Mucosa of descending colon (tissue), 3 donors: ENCODE data around the gene CAMLG. TPM values are rescaled to one million over a fixed set of nuclear protein-coding genes. Genes with fewer than 3 reads are reported as not detected.

Experiments
- ATAC-seq: fragments of 200-7000 bp; cut with Tn5 transposase; one replicate; pipeline ENCODE4 v1.9.1; 2020; ENCODE audit warnings: mild to moderate bottlenecking, moderate library complexity
- DNase-seq, 3 donors: peaks; one replicate each; pipeline ENCODE4 v3.0.0-alpha.2; 2020
- H3K36me3 ChIP-seq: fragments of 200-600 bp; one replicate; pipeline ENCODE4 v1.8.0; 2021; ENCODE audit warnings: low read depth, mild to moderate bottlenecking
- H3K4me1 ChIP-seq: fragments of 200-600 bp; one replicate; pipeline ENCODE4 v1.8.0; 2021; ENCODE audit warnings: low read depth, mild to moderate bottlenecking
- H3K4me3 ChIP-seq: fragments of 200-600 bp; one replicate; pipeline ENCODE4 v1.8.0; 2021; ENCODE audit warnings: mild to moderate bottlenecking
- H3K9me3 ChIP-seq: fragments of 200-600 bp; one replicate; pipeline ENCODE4 v1.8.0; 2021; ENCODE audit warnings: mild to moderate bottlenecking
- intact Hi-C, 2 donors: fragments of 100-400 bp; cut with DNase I in 1 of 2; cut with micrococcal nuclease in 1 of 2; formaldehyde crosslinking; loops; one replicate each; pipeline versions ENCODE4 v1.11.0 to v1.11.1; 2022; cut with DNase I, micrococcal nuclease
- total RNA-seq, 3 donors: library from RNA; stranded (reverse); fragmentation: NEBNext Ultra II Directional in 2 of 3; extraction: Animal tissue kit (Norgen Biotek cat#: 25700) in 2 of 3; gene quantifications; one replicate each; pipeline versions ENCODE4 v1.2.1 to v1.2.4, GENCODE V29; 2021 to 2023
- TF ChIP-seq, protein P1 (sequence below): fragments of 200-600 bp; IDR thresholded peaks from one replicate; pipeline ENCODE4 v1.8.0; 2022; ENCODE audit warnings: antibody characterized with exemption, mild to moderate bottlenecking
- donor health status: DM: no; HTN: no; CAD: no; lungs with moderate emphysema.
- donor health status: DM: no; HTN: no; CAD: no.
- donor health status: DM: no; HTN: yes; CAD: no.

CAMLG gene
- total RNA-seq, 3 donors from 2014 or later: 15.8 to 48.1 (median 22.4) TPM

GRCh38 chr5:134769206-134769605, 30.9 kb downstream of the CAMLG start:
- TF ChIP-seq, protein P1, sequence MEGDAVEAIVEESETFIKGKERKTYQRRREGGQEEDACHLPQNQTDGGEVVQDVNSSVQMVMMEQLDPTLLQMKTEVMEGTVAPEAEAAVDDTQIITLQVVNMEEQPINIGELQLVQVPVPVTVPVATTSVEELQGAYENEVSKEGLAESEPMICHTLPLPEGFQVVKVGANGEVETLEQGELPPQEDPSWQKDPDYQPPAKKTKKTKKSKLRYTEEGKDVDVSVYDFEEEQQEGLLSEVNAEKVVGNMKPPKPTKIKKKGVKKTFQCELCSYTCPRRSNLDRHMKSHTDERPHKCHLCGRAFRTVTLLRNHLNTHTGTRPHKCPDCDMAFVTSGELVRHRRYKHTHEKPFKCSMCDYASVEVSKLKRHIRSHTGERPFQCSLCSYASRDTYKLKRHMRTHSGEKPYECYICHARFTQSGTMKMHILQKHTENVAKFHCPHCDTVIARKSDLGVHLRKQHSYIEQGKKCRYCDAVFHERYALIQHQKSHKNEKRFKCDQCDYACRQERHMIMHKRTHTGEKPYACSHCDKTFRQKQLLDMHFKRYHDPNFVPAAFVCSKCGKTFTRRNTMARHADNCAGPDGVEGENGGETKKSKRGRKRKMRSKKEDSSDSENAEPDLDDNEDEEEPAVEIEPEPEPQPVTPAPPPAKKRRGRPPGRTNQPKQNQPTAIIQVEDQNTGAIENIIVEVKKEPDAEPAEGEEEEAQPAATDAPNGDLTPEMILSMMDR: no peak
- ATAC-seq: no peak
- intact Hi-C loops: no loop called here
- H3K4me3 ChIP-seq: no peak overlapping the region
- no peaks in the 10 kb centered on the region for H3K4me1 ChIP-seq
- H3K36me3 ChIP-seq: peaks cover 7% of the 10 kb centered on the region
- no peaks in the 10 kb centered on the region for H3K9me3 ChIP-seq
- DNase-seq: no peak

- Histone ChIP-seq H3K4me1 (no peaks in the 10 kb centered on the region), H3K9me3 (no peaks in the 10 kb centered on the region), H3K4me3 (no peak overlapping the region), H3K36me3 (peaks cover 7% of the 10 kb centered on the region)
- TF ChIP-seq, protein P1: no peak
- ATAC-seq (no peak), DNase-seq (no peak)
- intact Hi-C loops: no loop called here
Observed at GRCh38 chr5:134772461-134773125, 34.2 kb downstream of the CAMLG start.

GRCh38 chr5:134777366-134777765, 39.0 kb downstream of the CAMLG start:
- no peak overlapping the region for H3K4me3 ChIP-seq
- no peaks in the 10 kb centered on the region for H3K4me1 ChIP-seq
- H3K36me3 ChIP-seq: peaks cover 6% of the 10 kb centered on the region
- no peaks in the 10 kb centered on the region for H3K9me3 ChIP-seq
- intact Hi-C loops: no loop called here
- TF ChIP-seq, protein P1: no peak
- ATAC-seq (no peak), DNase-seq (no peak)

DNA sequence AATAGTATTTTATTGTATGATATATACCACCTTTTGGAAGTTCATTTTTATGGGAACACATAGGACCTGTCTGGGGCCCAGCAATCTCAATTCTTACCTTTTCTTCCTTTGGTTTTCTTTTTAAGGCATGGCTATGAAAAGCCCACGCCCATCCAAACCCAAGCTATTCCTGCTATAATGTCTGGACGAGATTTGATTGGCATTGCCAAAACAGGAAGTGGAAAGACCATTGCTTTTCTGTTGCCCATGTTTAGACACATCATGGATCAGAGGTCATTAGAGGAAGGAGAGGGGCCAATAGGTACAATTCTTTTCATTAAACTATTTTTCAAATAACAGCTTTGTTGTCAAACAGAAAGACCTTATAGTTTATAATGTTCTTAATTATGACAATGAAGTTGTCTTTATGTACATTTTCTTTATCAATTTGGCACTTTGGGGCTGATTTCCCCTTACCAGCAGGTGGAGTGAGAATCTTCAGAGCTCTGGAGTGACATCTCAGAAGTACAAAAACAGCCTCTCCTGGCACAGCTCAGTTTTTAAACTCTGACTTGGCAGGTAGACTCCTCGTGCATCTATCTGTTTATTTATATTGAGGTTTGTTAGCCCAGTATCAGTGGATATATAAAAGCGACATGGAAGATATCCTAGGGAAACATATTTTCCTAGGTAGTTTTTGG, 46.0 kb downstream of the CAMLG start:
- peaks cover 12% of the 10 kb centered on the region for H3K36me3 ChIP-seq
- intact Hi-C loops: no loop called here
- H3K4me1 ChIP-seq: no peaks in the 10 kb centered on the region
- H3K9me3 ChIP-seq: no peaks in the 10 kb centered on the region
- DNase-seq (no peak), ATAC-seq (no peak)
- H3K4me3 ChIP-seq: no peak overlapping the region
- TF ChIP-seq, protein P1: no peak

- H3K4me3 ChIP-seq: no peak overlapping the region
- TF ChIP-seq, protein P1: no peak
- ATAC-seq: no peak
- H3K4me1 ChIP-seq: no peaks in the 10 kb centered on the region
- peaks cover 12% of the 10 kb centered on the region for H3K36me3 ChIP-seq
- no peak for DNase-seq
- intact Hi-C loops: no loop called here
- H3K9me3 ChIP-seq: no peaks in the 10 kb centered on the region
Observed at GRCh38 chr5:134784946-134785620, 46.7 kb downstream of the CAMLG start.
